IPS-20b (cell line): Measurements from ENCODE around the gene ZZZ3.
A peak's percentile ranks its signal among the peaks of the same experiment; 100 is the strongest.
"Not testable (repeated sequence)": the region's sequence is repeated elsewhere in the genome, so short reads cannot be mapped to it uniquely, and the experiment has no call there.

Experiments
- H3K27ac ChIP-seq: one replicate; pipeline ENCODE4 v1.5.1; 2013; ENCODE audit warnings: low read length
- H3K27me3 ChIP-seq: 2 replicates; pipeline ENCODE4 v1.6.1; 2013; ENCODE audit warnings: mild to moderate bottlenecking, low read length, inconsistent platforms; ENCODE audit not compliant: insufficient read depth
- H3K36me3 ChIP-seq: 2 replicates; pipeline ENCODE4 v1.6.1; 2013; ENCODE audit warnings: low read depth, mild to moderate bottlenecking, inconsistent platforms, low read length, moderate library complexity; ENCODE audit not compliant: insufficient read depth
- H3K4me1 ChIP-seq: 2 replicates; pipeline ENCODE4 v1.6.1; 2013; ENCODE audit warnings: mild to moderate bottlenecking, control low read depth, inconsistent platforms, low read length, moderate library complexity; ENCODE audit not compliant: insufficient read depth
- H3K4me3 ChIP-seq: 2 replicates; pipeline ENCODE4 v1.5.1; 2013; ENCODE audit warnings: mild to moderate bottlenecking, low read length, inconsistent platforms
- H3K9ac ChIP-seq: 2 replicates; pipeline ENCODE4 v1.6.1; 2013; ENCODE audit warnings: low read depth, mild to moderate bottlenecking, inconsistent platforms, low read length, moderate library complexity
- H3K9me3 ChIP-seq: 2 replicates; pipeline ENCODE4 v1.6.1; 2013; ENCODE audit warnings: mild to moderate bottlenecking, low read depth, low read length, inconsistent platforms; ENCODE audit not compliant: insufficient read depth

Gene ZZZ3

GRCh38 chr1:77682460-77683159, at the start of gene ZZZ3:
Gene ZZZ3, minus strand, starts transcription at chr1:77682658. Its CDS starts 49,304 bp downstream, at chr1:77633354.
- peak within 1 kb of the TSS; percentile 99 for H3K9ac ChIP-seq
- H3K4me3 ChIP-seq = peak within 1 kb of the TSS; percentile 100
- peaks cover 10% of the 10 kb centered on the region; the same call in 1 of the 2 replicates for H3K4me1 ChIP-seq
- H3K27me3 ChIP-seq = no peaks in the 10 kb centered on the region
- H3K9me3 ChIP-seq = no peaks in the 10 kb centered on the region
- no peaks in the 10 kb centered on the region for H3K36me3 ChIP-seq
- peak within 1 kb of the TSS; percentile 99 for H3K27ac ChIP-seq

GRCh38 chr1:77732090-77732489, 49.6 kb upstream of the ZZZ3 start:
- Histone ChIP-seq H3K27ac (no peak overlapping the region), H3K36me3 (peaks cover 36% of the 10 kb centered on the region), H3K9ac (no peak overlapping the region), H3K9me3 (no peaks in the 10 kb centered on the region), H3K4me3 (no peak overlapping the region), H3K27me3 (no peaks in the 10 kb centered on the region), H3K4me1 (no peaks in the 10 kb centered on the region)

- Histone ChIP-seq H3K36me3 (peaks cover 87% of the 10 kb centered on the region), H3K9ac (no peak overlapping the region), H3K9me3 (no peaks in the 10 kb centered on the region), H3K4me1 (no peaks in the 10 kb centered on the region), H3K27ac (no peak overlapping the region), H3K4me3 (no peak overlapping the region), H3K27me3 (no peaks in the 10 kb centered on the region)
Measured at GRCh38 chr1:77725706-77726105, 43.2 kb upstream of the ZZZ3 start.

- no peak overlapping the region for H3K9ac ChIP-seq
- no peak overlapping the region for H3K4me3 ChIP-seq
- peaks cover 74% of the 10 kb centered on the region for H3K36me3 ChIP-seq
- H3K4me1 ChIP-seq = no peaks in the 10 kb centered on the region
- no peaks in the 10 kb centered on the region for H3K27me3 ChIP-seq
- H3K27ac ChIP-seq = no peak overlapping the region
- H3K9me3 ChIP-seq = no peaks in the 10 kb centered on the region
Measured at GRCh38 chr1:77718181-77718580, 35.7 kb upstream of the ZZZ3 start.

- Histone ChIP-seq H3K9me3 (no peaks in the 10 kb centered on the region), H3K4me3 (no peak overlapping the region), H3K4me1 (no peaks in the 10 kb centered on the region), H3K27me3 (no peaks in the 10 kb centered on the region), H3K36me3 (peaks cover 67% of the 10 kb centered on the region), H3K27ac (no peak overlapping the region), H3K9ac (no peak overlapping the region)
Measured at GRCh38 chr1:77716065-77716464, 33.6 kb upstream of the ZZZ3 start.

GRCh38 chr1:77709727-77710126, 27.3 kb upstream of the ZZZ3 start:
- H3K27ac ChIP-seq = no peak overlapping the region
- H3K9ac ChIP-seq = no peak overlapping the region
- H3K4me3 ChIP-seq = no peak overlapping the region
- H3K27me3 ChIP-seq = no peaks in the 10 kb centered on the region
- H3K36me3 ChIP-seq = peaks cover 66% of the 10 kb centered on the region
- no peaks in the 10 kb centered on the region for H3K9me3 ChIP-seq
- H3K4me1 ChIP-seq = no peaks in the 10 kb centered on the region

GRCh38 chr1:77706321-77706720, 23.9 kb upstream of the ZZZ3 start:
- H3K4me1 ChIP-seq = no peaks in the 10 kb centered on the region
- H3K27me3 ChIP-seq = no peaks in the 10 kb centered on the region
- H3K9me3 ChIP-seq = no peaks in the 10 kb centered on the region
- no peak overlapping the region for H3K27ac ChIP-seq
- H3K36me3 ChIP-seq = peaks cover 42% of the 10 kb centered on the region
- no peak overlapping the region for H3K4me3 ChIP-seq
- H3K9ac ChIP-seq = no peak overlapping the region

- Histone ChIP-seq H3K4me3 (no peak overlapping the region), H3K36me3 (peaks cover 28% of the 10 kb centered on the region), H3K27me3 (no peaks in the 10 kb centered on the region), H3K9ac (no peak overlapping the region), H3K27ac (no peak overlapping the region), H3K9me3 (no peaks in the 10 kb centered on the region), H3K4me1 (no peaks in the 10 kb centered on the region)
Measured at GRCh38 chr1:77704736-77705135, 22.3 kb upstream of the ZZZ3 start.

GRCh38 chr1:77699673-77700072, 17.2 kb upstream of the ZZZ3 start:
- H3K9ac ChIP-seq, H3K4me1 ChIP-seq, H3K27ac ChIP-seq, H3K27me3 ChIP-seq, H3K4me3 ChIP-seq, H3K36me3 ChIP-seq, H3K9me3 ChIP-seq: not testable (repeated sequence)

- no peaks in the 10 kb centered on the region for H3K27me3 ChIP-seq
- H3K27ac ChIP-seq = no peak overlapping the region
- no peak overlapping the region for H3K9ac ChIP-seq
- no peak overlapping the region for H3K4me3 ChIP-seq
- peaks cover 5% of the 10 kb centered on the region; the same call in 1 of the 2 replicates for H3K36me3 ChIP-seq
- H3K4me1 ChIP-seq = no peaks in the 10 kb centered on the region
- H3K9me3 ChIP-seq = no peaks in the 10 kb centered on the region
Measured at GRCh38 chr1:77697441-77697840, 15.0 kb upstream of the ZZZ3 start.

GRCh38 chr1:77688939-77689338, 6.5 kb upstream of the ZZZ3 start:
- Histone ChIP-seq H3K27ac (no peak overlapping the region), H3K4me1 (peaks cover 4% of the 10 kb centered on the region; the same call in 1 of the 2 replicates), H3K27me3 (no peaks in the 10 kb centered on the region), H3K9ac (no peak overlapping the region), H3K36me3 (no peaks in the 10 kb centered on the region), H3K9me3 (no peaks in the 10 kb centered on the region), H3K4me3 (no peak overlapping the region)

- Histone ChIP-seq H3K4me1 (peaks cover 5% of the 10 kb centered on the region; the same call in 1 of the 2 replicates), H3K4me3 (peak overlapping the region; percentile 61; the same call in 1 of the 2 replicates), H3K27ac (peak overlapping the region; percentile 51), H3K9ac (peak overlapping the region; percentile 63; the same call in 1 of the 2 replicates), H3K9me3 (no peaks in the 10 kb centered on the region), H3K36me3 (no peaks in the 10 kb centered on the region), H3K27me3 (no peaks in the 10 kb centered on the region)
Measured at GRCh38 chr1:77687519-77687906, 5.1 kb upstream of the ZZZ3 start.
